Measurements from ENCODE around the gene ATP1A1.

- TF ChIP-seq CHD4 (IDR thresholded peaks at IDR 0.05; ENCODE audit: insufficient read depth, insufficient replicate concordance, low read depth, low read length, poor library complexity, severe bottlenecking) = no peak
- TF ChIP-seq CTCF (IDR thresholded peaks at IDR 0.05 in 2 of 3, conservative IDR thresholded peaks at IDR 0.05 in 1 of 3; ENCODE audit: insufficient read depth in 2 of 3, low read depth in 1 of 3, low read length in 3 of 3) = no peak
- no peak for TF ChIP-seq ZNF12 (CRISPR knock-in tag; IDR thresholded peaks at IDR 0.05)
- TF ChIP-seq KDM4B (IDR thresholded peaks at IDR 0.05; ENCODE audit: borderline replicate concordance in 2 of 2, low read depth in 1 of 2) = no peak
- no peak for TF ChIP-seq NR2C1 (IDR thresholded peaks at IDR 0.05)
- TF ChIP-seq NR2C1 (tag; IDR thresholded peaks at IDR 0.05) = no peak
These were observed 67.7 kb downstream of the ATP1A1 start for GRCh38 chr1:116440731-116441130.
